Brain pericyte (primary cell): Measurements from ENCODE around the gene TBC1D5.
"Not testable (repeated sequence)": the region's sequence is repeated elsewhere in the genome, so short reads cannot be mapped to it uniquely, and the experiment has no call there.

Source experiments
- DNase-seq: peaks from one replicate; pipeline ENCODE4 v3.0.0-alpha.2; 2012; ENCODE audit warnings: low read depth, low spot score

The TBC1D5 gene

GRCh38 chr3:17645074-17645698 lies 97.2 kb downstream of the TBC1D5 start:
- no peak for DNase-seq

GRCh38 chr3:17643691-17644090 lies 98.7 kb downstream of the TBC1D5 start:
- no peak for DNase-seq

- DNase-seq = no peak
Observed at GRCh38 chr3:17642474-17642873, 100.0 kb downstream of the TBC1D5 start.

- DNase-seq = no peak
Observed at GRCh38 chr3:17640466-17640865, 102.0 kb downstream of the TBC1D5 start.

GRCh38 chr3:17639765-17640164 lies 102.7 kb downstream of the TBC1D5 start:
- DNase-seq = no peak

- DNase-seq = no peak
Observed at GRCh38 chr3:17639257-17639656, 103.2 kb downstream of the TBC1D5 start.

- no peak for DNase-seq
Observed at GRCh38 chr3:17638356-17638755, 104.1 kb downstream of the TBC1D5 start.

- not testable (repeated sequence) for DNase-seq
Observed at GRCh38 chr3:17635675-17636074, 106.8 kb downstream of the TBC1D5 start.

- DNase-seq = no peak
Observed at GRCh38 chr3:17634964-17635363, 107.5 kb downstream of the TBC1D5 start.

GRCh38 chr3:17634201-17634600 lies 108.2 kb downstream of the TBC1D5 start:
- DNase-seq = no peak

- no peak for DNase-seq
Observed at GRCh38 chr3:17632401-17633100, 109.9 kb downstream of the TBC1D5 start.

GRCh38 chr3:17631609-17632008 lies 110.8 kb downstream of the TBC1D5 start:
- DNase-seq = no peak

GRCh38 chr3:17629400-17629799 lies 113.0 kb downstream of the TBC1D5 start:
- no peak for DNase-seq

- DNase-seq = no peak
Observed at GRCh38 chr3:17626395-17626794, 116.0 kb downstream of the TBC1D5 start.

- DNase-seq = no peak
Observed at GRCh38 chr3:17625133-17625532, 117.3 kb downstream of the TBC1D5 start.

- no peak for DNase-seq
Observed at GRCh38 chr3:17623464-17623863, 119.0 kb downstream of the TBC1D5 start.

- no peak for DNase-seq
Observed at GRCh38 chr3:17619968-17620367, 122.5 kb downstream of the TBC1D5 start.

- DNase-seq = not testable (repeated sequence)
Observed at GRCh38 chr3:17613017-17613416, 129.4 kb downstream of the TBC1D5 start.

- no peak for DNase-seq
Observed at GRCh38 chr3:17607905-17608304, 134.5 kb downstream of the TBC1D5 start.

- DNase-seq = no peak
Observed at GRCh38 chr3:17605934-17606333, 136.5 kb downstream of the TBC1D5 start.

- DNase-seq = no peak
Observed at GRCh38 chr3:17605032-17605431, 137.4 kb downstream of the TBC1D5 start.

- no peak for DNase-seq
Observed at GRCh38 chr3:17602126-17602525, 140.3 kb downstream of the TBC1D5 start.

GRCh38 chr3:17592956-17593355 lies 149.5 kb downstream of the TBC1D5 start:
- DNase-seq = no peak
